GM19468 (cell line): ENCODE data around the gene RPTOR.

Source experiments
- ATAC-seq: cut with Tn5 transposase; IDR thresholded peaks from one replicate; pipeline ENCODE4 v1.9.1; 2021; ENCODE audit warnings: mild to moderate bottlenecking, moderate library complexity, moderate number of reproducible peaks; ENCODE audit not compliant: unreplicated experiment; ENCODE audit errors: extremely low read depth

RPTOR gene

GRCh38 chr17:80511222-80512180 is 33.1 kb upstream of the RPTOR start:
- no peak for ATAC-seq

DNA sequence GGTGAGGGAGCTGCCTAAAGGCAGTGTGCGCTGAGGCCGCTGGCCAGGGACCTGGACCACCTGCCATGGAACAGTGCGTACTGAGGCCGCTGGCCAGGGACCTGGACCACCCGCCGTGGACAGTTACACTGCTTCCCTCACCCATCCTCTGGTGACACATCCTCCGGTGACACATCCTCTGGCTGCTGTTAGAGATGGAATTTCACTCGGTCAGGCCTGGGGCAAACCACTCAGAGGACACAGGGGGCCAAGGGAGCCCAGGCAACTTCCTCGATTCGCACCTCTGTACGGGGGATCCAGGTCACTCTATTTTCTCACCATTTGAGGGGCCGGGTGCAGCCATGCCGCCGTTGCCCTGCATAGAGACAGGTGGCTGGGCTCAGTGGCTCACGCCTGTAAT is 32.4 kb upstream of the RPTOR start:
- no peak for ATAC-seq

GRCh38 chr17:80513201-80513600 is 31.4 kb upstream of the RPTOR start:
- no peak for ATAC-seq

DNA sequence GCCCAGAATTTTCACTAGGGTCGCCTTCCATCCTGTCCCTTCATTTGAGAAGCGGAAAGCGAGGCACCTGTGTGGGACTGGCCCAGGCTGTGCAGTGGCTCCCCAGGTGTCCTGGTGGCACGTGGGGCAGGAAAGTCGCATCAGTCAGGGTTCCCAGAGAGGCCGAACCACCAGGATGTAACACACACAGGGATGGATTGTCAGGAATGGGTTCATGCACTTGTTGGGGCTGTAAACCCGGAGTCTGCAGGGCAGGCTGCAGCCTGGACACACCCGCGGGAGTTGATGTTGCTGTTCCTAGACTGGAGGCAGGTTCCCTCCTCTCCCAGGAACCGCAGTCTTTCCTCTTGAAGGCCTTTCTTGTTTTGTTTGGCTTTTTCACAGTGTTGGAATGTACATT is 30.7 kb upstream of the RPTOR start:
- no peak for ATAC-seq

GRCh38 chr17:80516171-80516932 is 28.3 kb upstream of the RPTOR start:
- no peak for ATAC-seq

- ATAC-seq, result no peak
These were observed 27.0 kb upstream of the RPTOR start for GRCh38 chr17:80517641-80518040.

DNA sequence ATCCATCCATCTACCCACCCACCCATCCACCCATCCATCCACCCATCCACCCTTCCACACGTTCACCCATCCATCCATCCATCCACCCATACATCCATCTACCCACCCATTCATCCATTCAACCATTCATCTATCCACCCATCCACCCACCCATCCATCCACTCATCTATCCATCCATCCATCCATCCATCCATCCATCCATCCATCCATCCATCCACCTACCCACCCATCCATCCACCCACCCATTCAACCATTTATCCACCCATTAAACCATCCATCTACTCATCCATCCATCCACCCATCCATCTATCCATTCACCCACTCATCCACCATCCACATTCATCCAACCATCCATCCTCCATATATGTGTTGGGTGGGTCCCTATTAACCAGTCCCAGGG is 26.2 kb upstream of the RPTOR start:
- ATAC-seq, result no peak

- no peak for ATAC-seq
These were observed 25.4 kb upstream of the RPTOR start for GRCh38 chr17:80519091-80519781.

DNA sequence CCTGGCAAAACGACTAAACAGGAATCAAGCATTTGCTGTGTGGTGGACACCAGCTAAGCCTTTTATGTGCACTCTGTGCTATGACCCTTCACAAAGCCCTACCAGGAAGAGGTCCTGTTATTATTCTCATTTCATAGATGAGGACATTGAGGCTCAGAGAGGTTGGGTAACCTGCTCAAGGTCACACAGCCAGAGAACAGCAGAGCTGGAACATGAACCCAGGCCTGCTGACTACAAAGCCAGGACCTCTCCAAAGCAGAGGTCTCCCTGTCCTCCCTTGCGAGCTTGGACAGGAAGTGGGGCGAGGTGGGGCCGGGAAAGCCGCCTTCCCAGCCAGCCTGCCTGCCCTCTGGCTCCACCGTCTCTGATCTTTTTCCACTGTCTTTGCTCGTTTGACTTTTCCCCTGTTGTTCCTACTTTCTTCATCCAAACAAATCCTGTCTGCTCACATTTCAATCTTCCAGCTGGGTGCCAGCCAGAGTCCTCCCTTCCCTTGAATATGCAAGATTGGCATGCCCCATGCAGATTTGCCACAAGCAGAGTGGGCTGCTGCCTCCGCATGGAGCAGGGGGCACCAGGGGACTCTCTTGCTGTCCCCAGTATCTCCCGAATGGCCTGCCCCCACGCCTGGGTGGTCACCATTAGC is 23.7 kb upstream of the RPTOR start:
- ATAC-seq, result no peak

DNA sequence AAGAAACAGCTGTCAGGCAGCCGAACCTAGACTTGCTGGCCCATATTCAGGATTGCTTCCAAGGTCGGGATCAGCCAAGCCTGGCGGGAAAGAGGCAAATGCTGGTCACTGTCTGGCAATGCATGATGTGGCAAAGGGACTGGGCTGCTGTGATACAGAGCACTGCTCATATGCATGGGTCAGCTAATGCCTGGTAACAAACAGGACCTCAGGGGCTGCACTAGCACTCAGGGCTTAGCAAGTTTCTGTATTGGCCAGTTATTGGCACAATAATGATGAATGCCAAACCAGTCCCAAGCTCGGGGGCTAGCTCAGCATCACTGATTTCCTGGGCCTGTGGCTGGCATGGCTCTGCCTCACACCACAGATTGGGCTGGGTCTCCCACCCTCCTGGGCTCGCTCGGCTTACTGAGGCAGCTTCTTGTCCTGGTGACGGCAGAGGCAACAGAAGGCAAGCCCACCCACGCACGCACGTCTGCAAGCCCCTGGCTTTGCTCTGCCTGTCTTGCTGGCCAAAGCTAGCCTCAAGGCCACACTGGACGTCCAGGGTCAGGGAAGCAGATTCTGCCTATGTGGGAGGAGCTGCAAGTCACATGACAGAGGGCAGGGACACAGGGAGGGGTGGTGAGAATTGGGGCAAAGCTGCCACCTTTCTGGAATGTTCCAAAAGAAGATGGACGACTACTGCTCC is 21.4 kb upstream of the RPTOR start:
- no peak for ATAC-seq

DNA sequence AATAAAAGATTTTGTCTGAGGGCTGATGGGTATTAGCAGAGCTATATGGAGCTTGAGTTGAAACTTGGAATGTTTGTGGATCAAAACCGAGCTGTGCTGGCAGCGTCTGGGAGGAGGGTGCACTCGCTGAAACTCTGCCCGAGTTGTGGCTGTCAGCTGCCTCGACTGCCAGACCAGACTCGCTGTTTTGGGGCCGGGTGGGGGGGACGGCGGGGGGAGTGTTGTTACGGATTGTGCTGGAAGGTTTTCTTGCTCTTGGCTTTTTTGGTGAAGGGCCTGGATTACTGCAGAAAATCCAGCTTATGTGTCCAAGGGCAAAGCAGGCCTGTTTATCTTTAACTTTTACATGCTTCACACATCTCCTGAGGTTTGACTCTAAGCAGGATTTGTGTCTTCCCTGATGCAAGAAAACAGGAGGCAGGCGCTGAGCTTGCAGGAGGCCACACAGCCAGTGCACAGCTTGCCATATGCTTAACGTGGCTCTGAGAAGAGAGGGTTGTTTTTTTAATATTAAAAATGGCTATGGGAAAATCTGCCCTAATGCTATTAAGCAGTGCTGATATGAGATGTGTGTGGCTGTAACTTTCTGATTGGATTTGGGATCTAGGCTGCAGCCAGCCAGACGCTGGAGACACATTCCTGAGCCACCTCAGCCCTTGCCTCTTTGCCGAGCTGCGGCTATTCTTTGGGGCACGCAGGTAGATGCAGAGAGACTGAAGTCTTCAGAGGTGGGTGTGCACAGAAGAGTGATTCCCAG is 20.5 kb upstream of the RPTOR start:
- ATAC-seq, result no peak

DNA sequence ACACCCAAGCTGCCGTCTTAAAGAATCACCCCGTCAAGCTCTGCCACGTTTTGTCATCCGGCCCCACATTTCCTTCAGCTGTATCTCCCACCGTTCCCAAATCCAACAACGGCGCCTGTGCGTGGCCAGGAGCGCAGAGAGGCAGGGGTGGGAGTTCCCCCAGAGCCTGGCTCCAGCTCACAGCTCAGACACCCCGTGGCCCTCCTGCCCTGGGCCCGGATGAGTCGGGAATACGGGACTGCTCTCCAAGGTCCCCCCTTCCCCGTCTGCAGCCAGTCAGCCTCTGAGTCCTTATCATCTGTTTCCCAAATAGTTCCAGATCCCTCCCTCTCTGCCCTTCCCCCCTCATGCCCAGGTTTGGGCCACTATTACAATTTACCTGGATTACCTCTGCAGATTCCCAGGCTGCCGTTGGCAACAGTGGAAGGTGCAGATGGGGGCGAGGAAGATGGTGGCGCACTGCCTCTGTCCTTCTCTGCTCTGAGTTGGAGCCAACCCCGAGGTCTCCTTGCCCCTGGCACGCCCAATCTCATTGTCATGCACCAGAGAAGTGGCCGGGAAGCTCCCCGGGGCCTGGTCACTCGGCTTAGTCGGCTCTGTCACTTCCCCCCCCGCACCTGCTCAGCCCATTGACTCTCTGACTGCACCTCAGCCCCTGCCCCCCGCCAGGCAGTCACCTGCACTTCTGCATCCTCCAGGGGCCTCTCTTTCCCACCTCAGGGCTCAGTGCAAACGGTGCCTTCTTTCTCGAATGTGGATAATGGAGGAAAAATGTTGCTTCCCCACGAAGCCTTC is 18.3 kb upstream of the RPTOR start:
- no peak for ATAC-seq

DNA sequence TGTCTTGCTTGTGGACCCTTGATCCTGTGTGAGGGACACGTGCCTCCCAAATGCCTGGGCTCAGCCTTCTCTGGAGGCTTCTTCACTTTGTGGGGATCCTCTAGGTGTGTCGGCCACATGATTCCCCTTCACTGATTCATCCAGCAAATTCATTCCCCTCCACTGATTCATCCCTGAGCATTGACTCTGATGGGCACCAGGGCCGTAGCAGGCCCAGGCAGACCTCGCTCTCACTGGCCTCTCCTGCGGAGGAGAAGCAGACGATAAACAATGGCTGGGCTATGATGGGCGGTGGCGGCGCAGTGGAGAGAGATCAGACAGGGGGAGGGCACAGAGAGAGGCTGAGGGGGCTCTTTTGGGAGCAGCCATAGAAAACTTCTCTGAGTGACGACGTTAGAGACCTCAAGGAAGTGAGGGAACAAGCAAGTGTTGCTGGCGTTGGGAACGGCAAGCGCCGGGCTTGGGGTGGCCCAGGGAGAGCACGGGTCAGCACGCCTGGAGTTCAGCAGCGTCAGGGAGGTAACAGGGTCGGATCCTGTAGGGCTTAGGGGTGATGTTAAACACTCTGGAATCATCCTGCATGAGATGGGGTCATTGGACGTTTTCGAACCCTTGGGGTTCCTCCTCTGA is 17.5 kb upstream of the RPTOR start:
- ATAC-seq, result no peak

DNA sequence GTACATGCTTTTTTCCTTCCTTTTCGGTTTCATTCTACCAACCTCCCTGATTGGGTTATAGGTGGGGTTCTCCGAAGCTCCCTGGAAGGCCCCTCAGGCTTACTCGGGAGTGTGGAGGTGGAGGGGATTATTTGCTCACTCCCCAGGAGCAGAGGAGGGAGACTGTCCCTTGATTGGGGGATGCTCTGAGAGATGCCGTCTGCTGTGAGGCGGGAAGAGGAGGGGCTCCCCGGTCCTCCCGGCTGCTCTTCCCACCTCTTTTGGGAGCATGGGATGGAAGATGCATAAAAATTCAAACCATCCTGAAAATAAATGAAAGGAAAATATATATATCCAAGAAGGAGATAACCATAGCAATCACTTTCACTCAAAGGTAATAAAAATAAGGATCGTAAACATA is 16.1 kb upstream of the RPTOR start:
- no peak for ATAC-seq

DNA sequence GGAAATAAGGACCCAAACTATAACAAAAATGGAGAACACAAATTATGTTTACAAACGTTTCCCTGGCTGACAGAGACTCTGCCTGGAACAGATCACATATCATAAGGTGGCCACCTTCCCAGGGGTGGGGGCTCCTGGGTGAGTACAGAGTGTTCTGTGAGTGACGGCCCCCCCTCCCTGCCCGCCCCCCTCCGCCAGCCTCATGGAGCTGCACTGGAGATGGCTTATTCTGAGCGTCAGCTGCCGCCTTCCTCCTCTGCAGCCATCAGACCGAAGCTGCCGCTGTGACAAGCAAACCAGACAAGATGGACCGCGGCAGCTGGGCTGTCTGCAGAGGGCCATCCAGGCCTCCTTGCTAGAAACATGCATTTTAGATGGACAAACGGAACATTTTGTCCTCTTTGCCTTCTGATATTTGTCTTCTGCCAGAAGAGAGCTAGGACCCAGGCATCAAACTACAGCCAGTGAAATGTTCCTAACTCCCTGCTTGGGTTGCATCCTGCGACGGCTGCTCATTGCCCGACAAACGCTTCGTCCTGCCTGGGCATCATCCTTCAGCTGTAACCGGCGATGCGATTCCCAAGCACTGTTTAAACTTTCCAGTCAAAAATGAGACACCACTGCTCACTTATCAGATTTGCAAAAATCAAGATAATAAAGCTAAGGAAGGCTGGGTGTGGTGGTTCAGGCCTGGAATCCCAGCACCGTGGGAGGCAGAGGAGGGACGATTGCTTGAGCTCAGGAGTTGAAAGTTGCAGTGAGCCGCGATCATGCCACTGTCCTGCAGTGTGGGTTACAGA is 15.3 kb upstream of the RPTOR start:
- no peak for ATAC-seq

DNA sequence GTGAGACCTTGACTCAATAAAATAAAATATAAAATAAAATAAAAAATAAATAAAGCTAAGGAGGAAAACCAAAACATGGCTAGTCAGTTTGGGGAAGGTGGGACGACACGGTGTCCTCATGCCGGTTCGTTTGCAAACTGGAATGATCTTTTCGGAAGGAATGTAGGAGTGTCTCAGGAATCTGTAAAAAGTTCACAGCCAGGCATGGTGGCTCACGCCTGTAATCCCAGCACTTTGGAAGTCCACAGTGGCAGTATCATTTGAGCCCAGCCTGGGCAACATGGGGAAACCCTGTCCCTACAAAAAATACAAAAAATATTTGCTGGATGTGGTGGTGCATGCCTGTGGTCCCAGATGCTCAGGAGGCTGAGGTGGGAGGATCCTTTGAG is 14.7 kb upstream of the RPTOR start:
- no peak for ATAC-seq

- no peak for ATAC-seq
These were observed 13.2 kb upstream of the RPTOR start for GRCh38 chr17:80531400-80531799.
